SIG-M5 (cell line): ENCODE results near the gene PRPF6.

Source experiments
- DNase-seq: peaks from one replicate; lab custom pipeline; 2025; lab: John Stamatoyannopoulos, UW

PRPF6 gene

GRCh38 chr20:63945921-63946920, 34.7 kb upstream of the PRPF6 start:
- no peak for DNase-seq

- DNase-seq: no peak
Measured at GRCh38 chr20:63946986-63947637, 33.8 kb upstream of the PRPF6 start.

- no peak for DNase-seq
Measured at GRCh38 chr20:63947638-63948456, 33.1 kb upstream of the PRPF6 start.

GRCh38 chr20:63950701-63951397, 30.1 kb upstream of the PRPF6 start:
- DNase-seq: no peak

GRCh38 chr20:63951398-63952209, 29.3 kb upstream of the PRPF6 start:
- no peak for DNase-seq

GRCh38 chr20:63952210-63952535, 28.8 kb upstream of the PRPF6 start:
- no peak for DNase-seq

- DNase-seq: no peak
Measured at GRCh38 chr20:63952769-63953168, 28.2 kb upstream of the PRPF6 start.

- DNase-seq: no peak
Measured at GRCh38 chr20:63953764-63954429, 27.0 kb upstream of the PRPF6 start.

GRCh38 chr20:63955281-63955826, 25.6 kb upstream of the PRPF6 start:
- DNase-seq: no peak

GRCh38 chr20:63955827-63956663, 24.9 kb upstream of the PRPF6 start, which contains the start of gene UCKL1:
Gene UCKL1, minus strand, starts transcription at chr20:63956416. Its CDS starts 44 bp downstream, at chr20:63956372.
- no peak for DNase-seq

- no peak for DNase-seq
Measured at GRCh38 chr20:63956664-63957003, 24.3 kb upstream of the PRPF6 start.

- no peak for DNase-seq
Measured at GRCh38 chr20:63957004-63957689, 23.8 kb upstream of the PRPF6 start.

GRCh38 chr20:63957690-63958441, 23.1 kb upstream of the PRPF6 start:
- no peak for DNase-seq

GRCh38 chr20:63958471-63958870, 22.5 kb upstream of the PRPF6 start:
- no peak for DNase-seq

GRCh38 chr20:63958964-63959698, 21.8 kb upstream of the PRPF6 start:
- DNase-seq: no peak

- DNase-seq: no peak
Measured at GRCh38 chr20:63959699-63960075, 21.2 kb upstream of the PRPF6 start.
